ENCODE data around the gene MMP1.

GRCh38 chr11:102810950-102811660 is 13.1 kb upstream of the MMP1 start:
- TF ChIP-seq EP300 (IDR thresholded peaks at IDR 0.05; ENCODE audit: borderline replicate concordance) (no peak), CREB1 (IDR thresholded peaks at IDR 0.05; ENCODE audit: low read depth) (no peak), YY1 (IDR thresholded peaks at IDR 0.05; ENCODE audit: low read depth) (no peak), USF1 (IDR thresholded peaks at IDR 0.05) (no peak), FOXM1 (IDR thresholded peaks at IDR 0.05; ENCODE audit: borderline replicate concordance, low read depth) (no peak), CEBPB (IDR thresholded peaks at IDR 0.05) (no peak), EGR1 (IDR thresholded peaks at IDR 0.05) (no peak)
- TF ChIP-seq, protein P1, sequence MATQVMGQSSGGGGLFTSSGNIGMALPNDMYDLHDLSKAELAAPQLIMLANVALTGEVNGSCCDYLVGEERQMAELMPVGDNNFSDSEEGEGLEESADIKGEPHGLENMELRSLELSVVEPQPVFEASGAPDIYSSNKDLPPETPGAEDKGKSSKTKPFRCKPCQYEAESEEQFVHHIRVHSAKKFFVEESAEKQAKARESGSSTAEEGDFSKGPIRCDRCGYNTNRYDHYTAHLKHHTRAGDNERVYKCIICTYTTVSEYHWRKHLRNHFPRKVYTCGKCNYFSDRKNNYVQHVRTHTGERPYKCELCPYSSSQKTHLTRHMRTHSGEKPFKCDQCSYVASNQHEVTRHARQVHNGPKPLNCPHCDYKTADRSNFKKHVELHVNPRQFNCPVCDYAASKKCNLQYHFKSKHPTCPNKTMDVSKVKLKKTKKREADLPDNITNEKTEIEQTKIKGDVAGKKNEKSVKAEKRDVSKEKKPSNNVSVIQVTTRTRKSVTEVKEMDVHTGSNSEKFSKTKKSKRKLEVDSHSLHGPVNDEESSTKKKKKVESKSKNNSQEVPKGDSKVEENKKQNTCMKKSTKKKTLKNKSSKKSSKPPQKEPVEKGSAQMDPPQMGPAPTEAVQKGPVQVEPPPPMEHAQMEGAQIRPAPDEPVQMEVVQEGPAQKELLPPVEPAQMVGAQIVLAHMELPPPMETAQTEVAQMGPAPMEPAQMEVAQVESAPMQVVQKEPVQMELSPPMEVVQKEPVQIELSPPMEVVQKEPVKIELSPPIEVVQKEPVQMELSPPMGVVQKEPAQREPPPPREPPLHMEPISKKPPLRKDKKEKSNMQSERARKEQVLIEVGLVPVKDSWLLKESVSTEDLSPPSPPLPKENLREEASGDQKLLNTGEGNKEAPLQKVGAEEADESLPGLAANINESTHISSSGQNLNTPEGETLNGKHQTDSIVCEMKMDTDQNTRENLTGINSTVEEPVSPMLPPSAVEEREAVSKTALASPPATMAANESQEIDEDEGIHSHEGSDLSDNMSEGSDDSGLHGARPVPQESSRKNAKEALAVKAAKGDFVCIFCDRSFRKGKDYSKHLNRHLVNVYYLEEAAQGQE (IDR thresholded peaks at IDR 0.05; ENCODE audit: low read depth): no peak
- TF ChIP-seq, protein P2, sequence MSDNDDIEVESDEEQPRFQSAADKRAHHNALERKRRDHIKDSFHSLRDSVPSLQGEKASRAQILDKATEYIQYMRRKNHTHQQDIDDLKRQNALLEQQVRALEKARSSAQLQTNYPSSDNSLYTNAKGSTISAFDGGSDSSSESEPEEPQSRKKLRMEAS (IDR thresholded peaks at IDR 0.05): no peak
